ENCODE measurements around the gene SMG9.

DNA sequence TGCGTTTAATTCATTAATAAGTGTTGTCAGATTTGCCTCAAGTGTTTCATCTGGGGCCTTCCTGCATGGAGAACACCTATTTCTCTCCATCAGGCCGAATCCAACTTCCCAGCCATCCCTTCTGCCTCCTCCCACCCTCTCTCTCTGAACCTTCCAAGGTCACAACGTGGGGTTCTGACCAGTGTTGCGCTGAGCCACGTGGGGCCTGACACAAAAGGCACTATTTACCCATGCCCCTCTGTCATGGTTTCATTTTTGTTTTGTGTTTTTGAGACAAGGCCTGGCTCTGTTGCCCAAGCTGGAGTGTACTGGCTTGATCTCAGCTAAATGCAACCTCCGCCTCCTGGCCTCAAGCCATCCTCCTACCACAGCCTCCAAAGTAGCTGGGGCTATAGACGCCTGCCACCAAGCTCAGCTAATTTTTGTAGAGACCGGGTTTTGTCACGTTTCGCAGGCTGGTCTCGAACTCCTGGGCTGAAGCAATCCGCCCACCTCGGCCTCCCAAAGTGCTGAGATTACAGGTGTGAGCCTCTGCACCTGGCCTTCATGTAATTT, 47.5 kb downstream of the SMG9 start:
- TF ChIP-seq, protein P1, sequence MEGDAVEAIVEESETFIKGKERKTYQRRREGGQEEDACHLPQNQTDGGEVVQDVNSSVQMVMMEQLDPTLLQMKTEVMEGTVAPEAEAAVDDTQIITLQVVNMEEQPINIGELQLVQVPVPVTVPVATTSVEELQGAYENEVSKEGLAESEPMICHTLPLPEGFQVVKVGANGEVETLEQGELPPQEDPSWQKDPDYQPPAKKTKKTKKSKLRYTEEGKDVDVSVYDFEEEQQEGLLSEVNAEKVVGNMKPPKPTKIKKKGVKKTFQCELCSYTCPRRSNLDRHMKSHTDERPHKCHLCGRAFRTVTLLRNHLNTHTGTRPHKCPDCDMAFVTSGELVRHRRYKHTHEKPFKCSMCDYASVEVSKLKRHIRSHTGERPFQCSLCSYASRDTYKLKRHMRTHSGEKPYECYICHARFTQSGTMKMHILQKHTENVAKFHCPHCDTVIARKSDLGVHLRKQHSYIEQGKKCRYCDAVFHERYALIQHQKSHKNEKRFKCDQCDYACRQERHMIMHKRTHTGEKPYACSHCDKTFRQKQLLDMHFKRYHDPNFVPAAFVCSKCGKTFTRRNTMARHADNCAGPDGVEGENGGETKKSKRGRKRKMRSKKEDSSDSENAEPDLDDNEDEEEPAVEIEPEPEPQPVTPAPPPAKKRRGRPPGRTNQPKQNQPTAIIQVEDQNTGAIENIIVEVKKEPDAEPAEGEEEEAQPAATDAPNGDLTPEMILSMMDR (IDR thresholded peaks at IDR 0.05) = no peak
- no peak for TF ChIP-seq POLR2A (IDR thresholded peaks at IDR 0.05)

All from esophagus squamous epithelium (tissue), 4 donors.